NCI-H146 (cell line): ENCODE measurements around the gene CLEC4D.
"Not testable (repeated sequence)": the region's sequence is repeated elsewhere in the genome, so short reads cannot be mapped to it uniquely, and the experiment has no call there.

ENCODE experiments used
- DNase-seq: peaks from one replicate; lab custom pipeline; 2025; lab: John Stamatoyannopoulos, UW

The CLEC4D gene

DNA sequence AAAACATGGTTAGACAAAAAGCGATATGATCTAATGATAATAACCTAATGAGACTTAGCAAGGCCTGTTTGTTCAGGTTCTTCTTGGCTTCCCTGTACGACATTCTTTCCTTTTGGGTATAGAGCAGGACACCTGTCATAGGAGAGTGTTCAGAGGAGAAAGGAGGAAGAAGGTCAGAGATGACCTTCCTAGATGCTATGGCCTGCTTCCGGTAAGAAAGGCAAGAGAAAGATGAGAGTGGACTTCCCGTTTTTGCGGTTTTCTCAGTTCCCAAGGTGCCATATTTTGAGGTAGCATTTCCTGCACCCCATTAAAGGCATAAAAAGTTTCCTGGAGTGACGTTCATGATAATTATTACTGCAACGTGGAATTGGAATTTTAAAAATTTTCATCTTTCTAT, 18.7 kb downstream of the CLEC4D start:
- DNase-seq = no peak

GRCh38 chr12:8537820-8538219, 24.5 kb downstream of the CLEC4D start:
- not testable (repeated sequence) for DNase-seq

GRCh38 chr12:8540831-8541230, 27.5 kb downstream of the CLEC4D start, which contains the start of gene CLEC4E:
Gene CLEC4E (minus strand): TSS chr12:8540905. CDS start chr12:8540797, 108 bp downstream.
- not testable (repeated sequence) for DNase-seq

GRCh38 chr12:8541562-8541961, 28.3 kb downstream of the CLEC4D start:
- no peak for DNase-seq

DNA sequence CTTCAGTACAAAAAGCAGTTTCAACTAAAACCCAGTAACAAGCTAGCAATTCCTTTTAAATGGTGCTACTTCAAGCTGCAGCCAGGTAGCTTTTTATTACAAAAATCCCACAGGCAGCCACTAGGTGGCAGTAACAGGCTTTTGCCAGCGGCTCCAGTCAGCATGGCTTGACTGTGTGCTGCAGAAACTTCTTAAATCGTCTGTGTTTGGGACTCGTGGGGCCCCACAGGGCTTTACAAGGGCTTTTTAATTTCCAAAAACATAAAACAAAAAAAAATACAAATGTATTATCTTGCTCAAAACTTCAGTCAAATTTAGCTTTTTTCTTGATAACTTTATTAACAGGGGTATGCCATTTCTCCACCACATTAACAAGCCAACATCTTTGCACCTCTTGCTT, 31.0 kb downstream of the CLEC4D start:
- DNase-seq = peak; percentile 47

DNA sequence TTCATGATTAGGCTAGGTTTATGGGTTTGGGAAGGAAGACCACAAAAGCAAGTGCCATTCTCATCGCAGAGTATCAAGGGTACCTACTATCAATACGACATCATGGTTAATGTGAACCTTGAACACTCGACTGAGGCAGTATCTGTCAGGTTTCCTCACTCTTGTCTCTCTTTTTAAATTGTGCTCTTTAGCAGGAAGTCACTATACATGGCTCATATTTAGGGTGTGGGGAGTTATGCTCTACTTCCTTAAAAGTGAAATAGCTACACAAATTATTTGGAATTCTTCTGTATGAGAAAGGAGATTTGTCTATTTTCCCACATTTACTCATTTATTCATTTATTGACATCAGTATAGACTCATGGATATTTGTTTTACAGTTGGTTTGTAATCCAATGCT, 33.3 kb downstream of the CLEC4D start:
- no peak for DNase-seq

- DNase-seq = no peak
Measured at GRCh38 chr12:8547645-8548044, 34.3 kb downstream of the CLEC4D start.

- DNase-seq = no peak
Measured at GRCh38 chr12:8548192-8548591, 34.9 kb downstream of the CLEC4D start.

GRCh38 chr12:8549381-8549780, 36.1 kb downstream of the CLEC4D start:
- DNase-seq = no peak

DNA sequence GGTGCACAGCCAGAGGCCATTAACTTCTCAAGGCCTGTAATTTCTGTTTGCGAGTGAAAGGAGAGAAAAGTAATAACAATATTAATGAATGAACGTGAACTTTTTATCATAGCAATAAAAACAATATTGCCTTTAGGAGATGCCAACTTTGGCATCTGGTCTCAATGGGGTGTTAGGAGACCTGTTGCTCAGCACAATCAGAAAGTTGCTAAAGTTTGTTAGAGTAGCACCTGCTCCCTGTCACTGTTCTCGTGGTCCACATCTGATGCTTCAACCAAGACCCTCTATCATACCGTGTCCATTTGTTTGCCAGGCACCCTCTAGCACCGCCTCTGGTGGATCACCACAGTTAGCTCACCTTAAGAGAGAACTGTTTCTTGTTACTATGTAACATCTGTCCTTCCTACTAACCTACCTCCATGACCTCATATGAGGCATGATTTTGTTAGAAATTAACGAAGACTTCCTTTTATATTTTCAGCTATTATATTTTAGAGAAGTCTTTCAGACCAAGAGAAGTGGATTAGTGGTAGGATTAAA, 39.9 kb downstream of the CLEC4D start:
- peak; percentile 15 for DNase-seq

- DNase-seq = no peak
Measured at GRCh38 chr12:8554451-8555195, 41.3 kb downstream of the CLEC4D start.

- no peak for DNase-seq
Measured at GRCh38 chr12:8556531-8557097, 43.3 kb downstream of the CLEC4D start.

- no peak for DNase-seq
Measured at GRCh38 chr12:8559676-8560075, 46.4 kb downstream of the CLEC4D start.

GRCh38 chr12:8561011-8561410, 47.7 kb downstream of the CLEC4D start:
- no peak for DNase-seq

DNA sequence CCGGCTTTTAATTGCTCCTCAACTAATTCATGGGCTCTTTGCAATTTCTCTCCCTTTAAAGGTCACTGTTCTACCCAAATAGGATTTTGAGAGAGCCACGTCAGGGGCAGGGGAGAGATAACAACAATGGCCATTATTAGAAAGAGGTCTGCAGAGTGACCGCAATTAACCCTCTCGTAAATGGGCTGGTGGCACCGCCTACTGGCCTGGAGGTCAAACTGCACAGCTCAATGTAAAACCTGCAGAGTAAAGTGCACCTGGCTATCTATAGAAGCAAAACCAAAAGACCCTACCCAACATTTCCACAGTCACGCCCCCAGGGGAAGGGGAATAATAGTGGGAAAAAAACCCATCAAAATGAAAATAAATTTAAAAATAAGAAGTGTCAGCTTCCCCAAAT, 49.0 kb downstream of the CLEC4D start:
- no peak for DNase-seq

GRCh38 chr12:8563356-8563755, 50.1 kb downstream of the CLEC4D start:
- no peak for DNase-seq

- DNase-seq = no peak
Measured at GRCh38 chr12:8564656-8565055, 51.4 kb downstream of the CLEC4D start.

- DNase-seq = not testable (repeated sequence)
Measured at GRCh38 chr12:8566052-8566451, 52.7 kb downstream of the CLEC4D start.

DNA sequence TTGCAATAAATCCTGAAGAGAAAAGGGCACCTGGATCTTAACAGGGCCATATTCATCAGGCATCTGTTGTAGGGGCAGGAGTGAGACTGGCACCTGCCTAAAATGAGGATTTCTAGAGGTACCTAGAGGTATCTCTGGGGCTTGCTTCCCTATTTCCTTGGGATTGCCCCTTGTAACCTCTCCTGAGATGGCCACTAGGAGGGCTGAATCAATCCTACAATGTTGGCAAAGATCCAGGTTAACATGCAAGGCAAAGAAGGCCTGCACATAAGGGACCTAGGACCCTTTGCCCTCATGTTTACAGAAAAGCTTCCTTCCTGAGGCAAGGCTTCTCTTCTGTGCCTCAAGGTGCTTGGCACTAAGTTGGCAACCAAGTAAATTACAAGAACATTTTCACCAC, 53.2 kb downstream of the CLEC4D start:
- no peak for DNase-seq
